ENCODE measurements around the gene CHAT.

CHAT gene

DNA sequence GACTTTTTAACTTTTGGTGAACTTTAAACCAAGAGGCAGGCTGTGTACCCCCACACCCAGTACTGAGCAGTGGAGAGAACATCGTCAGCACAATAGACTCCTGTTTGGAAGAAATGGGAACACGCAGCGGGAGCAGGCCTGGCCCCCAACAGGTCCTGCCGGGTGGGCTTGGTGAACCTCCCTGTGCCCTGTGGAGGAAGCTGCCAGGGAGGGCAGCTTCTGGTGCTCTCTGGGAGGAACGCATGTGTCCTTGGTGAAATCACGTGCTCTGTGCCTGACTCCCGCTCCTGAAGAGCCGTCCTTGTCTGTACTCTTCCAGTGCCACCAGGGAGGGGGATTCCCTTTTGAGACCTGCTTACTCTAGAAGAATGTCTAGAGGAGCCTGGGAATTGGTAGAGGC, 31.6 kb downstream of the CHAT start:
- Histone ChIP-seq H3K9me3 (ENCODE audit: control insufficient read depth, insufficient read depth, low read length) (no peaks in the 10 kb centered on the region), H3K9ac (ENCODE audit: low read depth, low read length) (no peak overlapping the region), H3K4me1 (ENCODE audit: insufficient read depth, low read length) (peaks cover 2% of the 10 kb centered on the region; the same call in 1 of the 2 replicates), H3K36me3 (ENCODE audit: insufficient read depth, low read length) (no peaks in the 10 kb centered on the region)

DNA sequence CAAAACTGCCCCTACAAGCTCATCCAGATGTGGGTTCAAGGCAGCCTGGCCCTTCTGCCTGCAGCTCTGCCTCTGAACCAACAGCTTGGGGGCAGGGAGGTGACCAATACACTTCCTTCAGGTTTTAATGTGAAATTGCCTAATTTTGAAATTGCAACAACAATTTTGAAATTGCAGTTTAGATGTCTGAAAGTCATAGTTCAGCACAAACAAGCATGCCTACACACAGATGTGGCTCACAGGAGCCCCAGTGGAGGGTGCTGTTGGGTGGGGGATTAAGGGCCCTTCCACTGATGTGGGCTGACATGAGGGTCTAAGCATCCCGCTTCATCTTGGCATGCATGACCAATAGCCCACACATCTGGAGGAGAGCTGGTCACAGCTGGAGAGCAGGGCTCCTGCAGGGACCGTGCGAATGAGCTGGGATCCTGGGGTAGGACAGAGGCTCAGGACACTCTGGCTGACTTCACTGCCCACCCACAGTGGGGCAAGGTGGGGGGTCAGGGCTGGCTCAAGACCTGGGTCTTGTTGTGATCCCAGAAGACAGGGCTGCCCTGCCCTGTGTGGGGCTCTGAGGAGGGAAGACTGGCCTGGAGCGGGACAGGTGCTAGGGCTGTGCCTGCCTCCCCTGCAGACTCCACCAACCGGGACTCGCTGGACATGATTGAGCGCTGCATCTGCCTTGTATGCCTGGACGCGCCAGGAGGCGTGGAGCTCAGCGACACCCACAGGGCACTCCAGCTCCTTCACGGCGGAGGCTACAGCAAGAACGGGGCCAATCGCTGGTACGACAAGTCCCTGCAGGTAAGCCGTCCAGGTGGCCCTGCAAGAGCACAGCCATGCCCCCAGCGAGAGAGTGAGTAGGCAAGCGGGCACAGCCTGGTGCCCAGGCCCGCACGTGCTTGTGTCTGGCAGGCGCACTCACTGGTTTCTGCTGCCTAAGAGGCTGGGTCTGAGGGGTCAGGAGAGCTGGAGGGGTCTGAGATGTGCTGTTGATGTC, 32.3 kb downstream of the CHAT start:
- Histone ChIP-seq H3K36me3 (ENCODE audit: insufficient read depth, low read length) (no peaks in the 10 kb centered on the region), H3K9me3 (ENCODE audit: control insufficient read depth, insufficient read depth, low read length) (no peaks in the 10 kb centered on the region), H3K9ac (ENCODE audit: low read depth, low read length) (no peak overlapping the region), H3K4me1 (ENCODE audit: insufficient read depth, low read length) (peaks cover 2% of the 10 kb centered on the region; the same call in 1 of the 2 replicates)

DNA sequence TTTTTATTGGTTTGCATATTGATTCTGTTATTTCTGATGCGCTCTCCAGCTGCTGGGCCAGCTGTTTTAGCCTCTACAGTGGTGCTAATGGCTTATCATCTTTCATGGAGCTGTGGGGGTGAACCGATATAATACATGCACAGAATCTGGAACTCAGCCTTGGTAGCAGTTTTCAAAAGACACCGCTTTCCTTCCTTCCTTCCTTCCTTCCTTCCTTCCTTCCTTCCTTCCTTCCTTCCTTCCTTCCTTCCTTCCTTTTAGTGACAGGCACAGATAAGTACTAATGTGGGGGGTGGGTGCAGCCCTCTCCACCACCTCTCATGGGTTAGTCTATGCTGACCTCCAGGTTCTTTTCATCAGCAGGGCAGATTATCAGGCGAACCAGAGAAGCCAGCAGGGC, 33.7 kb downstream of the CHAT start:
- Histone ChIP-seq H3K36me3 (ENCODE audit: insufficient read depth, low read length) (no peaks in the 10 kb centered on the region), H3K4me1 (ENCODE audit: insufficient read depth, low read length) (peaks cover 2% of the 10 kb centered on the region; the same call in 1 of the 2 replicates), H3K9ac (ENCODE audit: low read depth, low read length) (no peak overlapping the region), H3K9me3 (ENCODE audit: control insufficient read depth, insufficient read depth, low read length) (no peaks in the 10 kb centered on the region)

DNA sequence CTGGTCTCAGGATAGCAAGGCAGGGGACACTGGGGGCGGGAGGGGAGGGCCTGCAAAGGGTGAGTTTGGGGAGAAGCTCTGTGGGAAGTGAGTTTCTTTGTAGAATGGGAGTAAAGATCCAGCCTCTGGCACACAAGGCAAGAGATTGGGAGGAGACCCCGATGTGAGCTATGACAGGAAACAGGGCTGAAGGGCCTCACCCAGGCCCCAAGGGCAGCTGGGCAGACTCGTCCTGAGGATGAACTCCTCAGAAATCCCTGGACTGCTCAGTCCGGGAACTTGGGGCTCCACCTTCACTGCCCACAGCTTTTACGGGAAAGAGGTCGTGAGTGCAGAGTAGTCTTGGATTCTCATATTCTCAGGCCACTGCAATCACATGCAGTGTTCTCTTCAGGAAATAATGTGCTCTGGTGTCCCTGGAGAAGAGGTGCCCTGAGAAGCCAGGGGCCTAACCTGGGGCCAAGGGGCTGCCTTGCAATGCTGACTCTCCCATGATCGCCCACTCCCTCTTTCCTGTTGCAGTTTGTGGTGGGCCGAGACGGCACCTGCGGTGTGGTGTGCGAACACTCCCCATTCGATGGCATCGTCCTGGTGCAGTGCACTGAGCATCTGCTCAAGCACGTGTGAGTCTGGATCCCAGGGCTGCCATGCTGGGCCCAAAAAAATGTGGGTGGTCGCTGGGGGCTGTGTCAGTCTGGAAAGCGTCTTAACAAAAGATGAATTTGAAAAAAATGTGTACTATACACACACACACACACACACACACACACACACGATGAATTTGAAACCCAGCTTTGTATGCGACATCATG, 34.4 kb downstream of the CHAT start:
- Histone ChIP-seq H3K4me1 (ENCODE audit: insufficient read depth, low read length) (peaks cover 2% of the 10 kb centered on the region; the same call in 1 of the 2 replicates), H3K9ac (ENCODE audit: low read depth, low read length) (no peak overlapping the region), H3K9me3 (ENCODE audit: control insufficient read depth, insufficient read depth, low read length) (no peaks in the 10 kb centered on the region), H3K36me3 (ENCODE audit: insufficient read depth, low read length) (no peaks in the 10 kb centered on the region)

DNA sequence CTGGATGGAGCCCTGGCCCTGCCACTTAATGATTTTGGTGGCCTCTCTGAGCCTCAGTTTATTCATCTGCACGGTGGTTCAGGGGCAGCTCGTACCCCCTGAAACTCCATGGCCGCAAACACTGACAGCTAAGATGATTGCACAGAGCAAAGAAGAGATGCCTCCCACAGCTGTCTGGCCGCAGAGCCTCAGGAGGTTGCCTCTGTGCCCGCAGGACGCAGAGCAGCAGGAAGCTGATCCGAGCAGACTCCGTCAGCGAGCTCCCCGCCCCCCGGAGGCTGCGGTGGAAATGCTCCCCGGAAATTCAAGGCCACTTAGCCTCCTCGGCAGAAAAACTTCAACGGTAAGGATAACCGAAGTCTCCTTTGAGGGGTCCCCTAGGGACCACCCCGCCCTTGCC, 35.5 kb downstream of the CHAT start:
- no peaks in the 10 kb centered on the region for H3K36me3 ChIP-seq (ENCODE audit: insufficient read depth, low read length)
- H3K4me1 ChIP-seq (ENCODE audit: insufficient read depth, low read length): peaks cover 2% of the 10 kb centered on the region; the same call in 1 of the 2 replicates
- no peak overlapping the region for H3K9ac ChIP-seq (ENCODE audit: low read depth, low read length)
- H3K9me3 ChIP-seq (ENCODE audit: control insufficient read depth, insufficient read depth, low read length): no peaks in the 10 kb centered on the region

DNA sequence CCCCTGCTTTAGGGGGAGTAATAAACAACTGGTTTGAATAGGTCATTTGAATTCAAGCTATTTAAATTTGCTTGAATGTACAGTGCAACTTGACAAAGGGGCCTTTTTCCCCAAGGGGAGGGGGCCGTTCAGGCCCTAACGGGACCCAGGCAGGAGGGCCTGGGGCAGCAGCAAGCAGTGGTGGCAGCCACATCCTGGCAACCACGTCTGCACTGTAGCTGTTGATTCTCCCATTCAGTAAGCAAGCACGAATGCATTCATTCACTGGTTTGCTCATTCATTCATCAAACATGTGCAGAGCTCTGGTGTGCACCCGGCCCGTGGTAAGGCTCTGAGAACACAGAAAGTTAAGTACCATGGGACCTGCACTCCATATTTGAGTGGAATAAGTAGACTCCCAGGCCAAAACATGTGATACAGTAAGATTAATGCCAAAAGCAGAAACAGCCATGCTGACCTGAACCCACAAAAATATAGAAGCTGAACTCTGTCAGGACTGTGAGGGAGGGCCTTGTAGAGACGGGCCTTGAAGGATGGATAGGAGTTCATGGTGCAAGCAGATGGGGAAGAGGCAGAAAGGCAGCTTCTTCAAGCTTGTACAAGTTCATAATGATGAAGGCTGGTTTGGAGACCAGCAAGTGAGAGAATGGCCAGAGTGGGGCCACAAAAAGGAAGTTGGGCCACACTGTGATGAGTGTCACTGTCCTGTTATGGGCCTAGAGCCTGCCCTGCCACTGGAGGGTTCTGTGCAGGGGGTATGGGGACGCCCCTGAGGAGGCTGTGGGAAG, 36.3 kb downstream of the CHAT start:
- peaks cover 2% of the 10 kb centered on the region; the same call in 1 of the 2 replicates for H3K4me1 ChIP-seq (ENCODE audit: insufficient read depth, low read length)
- H3K36me3 ChIP-seq (ENCODE audit: insufficient read depth, low read length): no peaks in the 10 kb centered on the region
- no peak overlapping the region for H3K9ac ChIP-seq (ENCODE audit: low read depth, low read length)
- no peaks in the 10 kb centered on the region for H3K9me3 ChIP-seq (ENCODE audit: control insufficient read depth, insufficient read depth, low read length)

DNA sequence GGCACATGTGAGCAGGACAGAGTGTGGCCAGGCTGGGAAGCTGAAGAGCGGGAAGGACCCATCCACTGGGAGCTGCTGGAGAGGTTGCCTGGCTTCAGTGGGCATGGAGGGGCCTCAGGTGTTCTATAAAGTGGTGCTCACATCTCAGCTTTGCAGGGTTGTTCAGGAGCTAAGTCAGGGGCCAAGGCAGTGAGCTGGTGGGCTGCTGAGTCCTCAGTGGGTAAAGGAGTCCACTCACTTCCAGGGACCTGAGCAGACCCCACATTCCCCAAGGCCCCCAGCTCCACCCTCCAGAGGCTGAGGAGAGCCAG, 36.8 kb downstream of the CHAT start:
- Histone ChIP-seq H3K9ac (ENCODE audit: low read depth, low read length) (no peak overlapping the region), H3K36me3 (ENCODE audit: insufficient read depth, low read length) (no peaks in the 10 kb centered on the region), H3K9me3 (ENCODE audit: control insufficient read depth, insufficient read depth, low read length) (no peaks in the 10 kb centered on the region), H3K4me1 (ENCODE audit: insufficient read depth, low read length) (peaks cover 2% of the 10 kb centered on the region; the same call in 1 of the 2 replicates)

DNA sequence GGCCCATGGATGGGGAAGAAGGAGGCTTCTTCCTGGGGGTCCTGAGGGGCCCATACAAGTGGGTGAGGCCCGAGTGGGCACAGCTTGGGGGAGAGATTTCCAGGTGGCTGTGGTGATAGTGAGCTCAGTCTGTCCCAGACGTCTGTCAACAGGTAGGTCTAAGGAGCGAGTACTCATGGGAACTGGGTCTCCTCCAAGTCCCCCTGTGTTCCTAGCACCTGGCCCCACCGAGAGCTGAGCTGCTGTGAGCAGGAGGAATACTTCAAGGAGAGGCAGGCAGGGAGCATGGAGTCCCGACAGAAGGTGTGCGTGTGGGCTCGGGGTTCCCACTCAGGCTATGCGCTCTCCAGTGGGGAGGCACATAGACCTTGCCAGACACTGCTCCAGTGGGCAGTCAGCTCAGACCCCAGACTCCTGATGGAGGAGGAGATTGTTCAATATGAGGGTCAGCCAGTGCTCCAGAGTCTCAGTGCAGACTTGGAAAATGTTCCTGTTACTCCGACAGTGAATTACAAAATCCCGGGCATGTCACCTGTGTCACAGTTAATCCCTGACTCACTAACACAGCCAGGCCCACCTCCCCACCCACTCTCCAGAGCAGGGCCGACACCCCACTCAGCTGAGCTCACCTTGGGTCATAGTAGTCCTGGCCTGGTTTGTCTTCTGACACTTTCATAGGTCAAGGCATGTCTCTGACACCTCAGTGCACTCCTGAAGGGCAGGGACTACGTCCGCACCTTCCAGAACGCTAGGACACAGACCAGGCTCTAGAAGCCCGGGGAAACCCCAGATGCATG, 37.4 kb downstream of the CHAT start:
- Histone ChIP-seq H3K4me1 (ENCODE audit: insufficient read depth, low read length) (peaks cover 2% of the 10 kb centered on the region; the same call in 1 of the 2 replicates), H3K9ac (ENCODE audit: low read depth, low read length) (no peak overlapping the region), H3K36me3 (ENCODE audit: insufficient read depth, low read length) (no peaks in the 10 kb centered on the region), H3K9me3 (ENCODE audit: control insufficient read depth, insufficient read depth, low read length) (no peaks in the 10 kb centered on the region)

DNA sequence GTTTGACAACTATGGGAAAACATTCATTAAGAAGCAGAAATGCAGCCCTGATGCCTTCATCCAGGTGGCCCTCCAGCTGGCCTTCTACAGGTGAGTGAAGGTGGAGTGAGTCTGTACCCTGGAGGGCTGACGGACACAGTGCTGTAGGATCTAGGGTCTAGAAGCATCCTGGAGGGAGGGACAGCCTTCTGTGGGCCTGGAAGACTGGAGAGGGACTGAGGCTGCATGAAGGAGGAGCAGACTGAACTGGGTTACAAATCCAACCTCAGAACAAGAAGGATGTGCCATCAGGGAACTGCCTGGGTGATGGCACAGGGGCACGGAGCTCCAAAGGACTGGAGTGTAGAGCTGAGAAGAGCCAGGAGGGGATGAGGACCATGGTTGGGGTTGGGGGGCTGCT, 38.1 kb downstream of the CHAT start:
- Histone ChIP-seq H3K4me1 (ENCODE audit: insufficient read depth, low read length) (peaks cover 2% of the 10 kb centered on the region; the same call in 1 of the 2 replicates), H3K9ac (ENCODE audit: low read depth, low read length) (no peak overlapping the region), H3K9me3 (ENCODE audit: control insufficient read depth, insufficient read depth, low read length) (no peaks in the 10 kb centered on the region), H3K36me3 (ENCODE audit: insufficient read depth, low read length) (no peaks in the 10 kb centered on the region)

DNA sequence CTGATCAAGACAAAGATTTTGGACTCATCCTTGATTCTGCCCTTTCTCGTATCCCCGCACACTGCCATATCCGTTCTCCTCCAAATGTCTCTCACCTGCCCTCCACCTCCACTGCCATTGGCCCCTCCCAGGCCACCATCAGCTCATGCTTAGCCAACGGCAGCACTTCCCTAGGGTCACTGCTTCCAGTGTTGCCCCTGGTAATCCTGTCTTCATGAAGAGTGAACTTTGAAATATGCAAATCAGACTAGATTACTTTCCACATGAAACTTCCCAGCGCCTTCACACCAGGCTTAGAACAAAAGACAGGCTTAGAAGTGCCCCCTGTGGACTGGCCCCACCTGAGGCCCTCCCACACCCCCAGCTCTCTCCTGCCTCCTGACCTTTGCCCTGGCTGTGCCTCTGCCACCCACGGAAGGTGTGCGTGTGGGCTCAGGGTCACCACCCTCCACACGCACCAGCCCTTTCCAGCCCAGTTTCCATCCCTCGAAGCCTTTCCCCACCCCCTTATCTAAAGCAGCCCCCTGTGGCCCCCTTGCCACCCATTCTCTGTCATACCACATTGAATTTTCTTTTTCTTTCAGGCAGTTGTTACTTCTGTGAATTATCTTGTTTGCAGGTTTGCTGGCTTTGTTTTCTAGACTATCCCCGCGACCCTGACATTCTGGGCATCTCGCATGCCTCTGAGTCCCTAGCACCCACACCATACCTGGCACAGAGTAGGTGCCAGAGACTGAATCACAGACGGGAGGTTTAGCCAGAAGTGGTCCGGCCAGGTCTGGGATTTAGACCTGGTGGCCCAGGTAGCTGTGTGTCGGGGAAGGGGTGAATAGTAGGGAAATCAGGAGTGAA, 38.8 kb downstream of the CHAT start:
- Histone ChIP-seq H3K9me3 (ENCODE audit: control insufficient read depth, insufficient read depth, low read length) (no peaks in the 10 kb centered on the region), H3K36me3 (ENCODE audit: insufficient read depth, low read length) (no peaks in the 10 kb centered on the region), H3K4me1 (ENCODE audit: insufficient read depth, low read length) (peaks cover 2% of the 10 kb centered on the region; the same call in 1 of the 2 replicates), H3K9ac (ENCODE audit: low read depth, low read length) (no peak overlapping the region)

DNA sequence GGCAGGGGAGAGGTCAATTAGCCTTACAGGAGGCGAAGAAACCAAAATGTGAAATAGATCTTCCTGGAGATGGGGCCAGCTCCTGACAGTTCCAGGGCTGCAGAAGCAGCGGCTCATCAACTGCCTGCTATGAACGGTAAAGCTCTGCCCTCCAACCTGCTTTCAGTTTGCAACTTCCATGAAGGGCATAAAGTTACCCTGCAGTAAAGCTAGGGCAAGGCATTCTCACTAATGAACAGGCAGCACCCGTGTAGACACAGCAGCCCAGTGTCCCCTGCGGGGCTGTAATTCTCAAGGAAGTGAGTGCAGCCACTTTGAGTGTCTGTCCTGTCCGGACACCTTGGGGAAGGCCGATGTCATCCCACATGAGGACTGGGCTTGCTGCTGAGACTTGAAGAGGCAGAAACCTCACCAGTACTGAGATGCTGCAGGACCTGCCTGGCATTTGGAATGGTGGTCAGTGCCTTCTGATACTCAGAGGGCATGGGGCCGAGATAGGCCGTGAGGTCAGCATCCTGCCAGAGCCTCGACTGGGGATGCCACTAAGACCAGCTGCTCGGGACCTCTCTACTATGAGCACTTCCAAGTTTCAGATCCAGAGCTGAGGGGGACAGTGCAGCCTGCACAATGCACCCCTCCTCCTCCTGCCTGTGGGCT, 39.6 kb downstream of the CHAT start:
- Histone ChIP-seq H3K9me3 (ENCODE audit: control insufficient read depth, insufficient read depth, low read length) (no peaks in the 10 kb centered on the region), H3K4me1 (ENCODE audit: insufficient read depth, low read length) (peaks cover 2% of the 10 kb centered on the region; the same call in 1 of the 2 replicates), H3K9ac (ENCODE audit: low read depth, low read length) (no peak overlapping the region), H3K36me3 (ENCODE audit: insufficient read depth, low read length) (no peaks in the 10 kb centered on the region)

DNA sequence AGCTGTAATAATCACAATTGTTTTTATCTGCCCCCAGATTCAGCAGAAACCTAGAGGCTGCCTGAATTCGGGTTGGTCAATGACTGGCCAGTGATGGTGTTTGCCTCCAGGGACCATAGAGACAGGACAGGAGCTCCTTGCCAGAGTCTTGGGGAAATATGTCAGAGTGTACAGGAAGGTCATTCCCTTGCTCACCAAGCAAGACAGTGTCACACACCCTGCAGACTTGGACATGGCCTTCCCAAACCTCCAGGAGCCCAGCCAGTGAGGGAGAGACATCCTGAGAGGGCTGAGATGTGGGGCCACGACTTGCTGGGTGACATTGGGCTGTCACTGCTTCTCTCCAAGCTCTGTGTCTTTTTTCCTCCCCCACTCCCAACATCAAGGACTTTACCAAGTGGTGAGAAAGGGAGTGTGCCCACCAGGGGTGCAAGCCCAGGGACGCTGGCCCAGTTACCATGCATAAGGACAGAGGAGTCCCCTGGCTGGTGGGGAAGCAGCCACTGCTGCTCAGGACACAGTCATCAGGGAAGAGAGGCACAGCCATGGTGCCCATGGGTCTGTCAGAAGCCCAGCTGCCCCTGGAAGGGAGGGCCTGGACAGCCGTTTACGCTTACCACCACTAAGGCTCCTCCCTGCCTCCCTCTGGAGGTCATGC, 40.3 kb downstream of the CHAT start:
- Histone ChIP-seq H3K9ac (ENCODE audit: low read depth, low read length) (no peak overlapping the region), H3K36me3 (ENCODE audit: insufficient read depth, low read length) (no peaks in the 10 kb centered on the region), H3K9me3 (ENCODE audit: control insufficient read depth, insufficient read depth, low read length) (no peaks in the 10 kb centered on the region), H3K4me1 (ENCODE audit: insufficient read depth, low read length) (peaks cover 2% of the 10 kb centered on the region; the same call in 1 of the 2 replicates)

Measured in ES-I3 (cell line).